Esophagus muscularis mucosa (tissue), 4 donors: ENCODE data around the gene ITPR2. TPM values are rescaled to one million over a fixed set of nuclear protein-coding genes. Genes with fewer than 3 reads are reported as not detected.

Experiments
- DNase-seq: peaks from one replicate; pipeline ENCODE4 v3.0.0-alpha.2; 2017; ENCODE audit errors: extremely low spot score
- H3K27ac ChIP-seq, 4 donors: fragments of 200-600 bp; sonication (generic); replicated peaks in 1 of 4; 1 replicate in 3 of 4; 2 replicates in 1 of 4; pipeline ENCODE4 v1.5.1; 2016 to 2019; ENCODE audit warnings: mild to moderate bottlenecking in 1 of 4
- H3K27me3 ChIP-seq, 4 donors: fragments of 200-600 bp; sonication (generic); one replicate each; pipeline versions ENCODE4 v1.5.1 to v1.6.0; 2016 to 2019
- H3K36me3 ChIP-seq, 4 donors: fragments of 200-600 bp; sonication (generic); one replicate each; pipeline ENCODE4 v1.5.1; 2016 to 2019
- H3K4me1 ChIP-seq, 4 donors: fragments of 200-600 bp; sonication (generic); one replicate each; pipeline ENCODE4 v1.5.1; 2016 to 2019
- H3K4me3 ChIP-seq, 4 donors: fragments of 200-600 bp; sonication (generic); 1 replicate in 2 of 4; 2 replicates in 2 of 4; pipeline ENCODE4 v1.5.1; 2016 to 2019; ENCODE audit warnings: mild to moderate bottlenecking in 4 of 4, moderate library complexity in 1 of 4
- H3K9me3 ChIP-seq, 4 donors: fragments of 200-600 bp; sonication (generic); 1 replicate in 3 of 4; 2 replicates in 1 of 4; pipeline ENCODE4 v1.5.1; 2016 to 2019
- CTCF ChIP-seq, 3 experiments: fragments of 200-600 bp in 2 of 3; fragments of 450-650 bp in 1 of 3; sonication (generic) in 2 of 3; IDR thresholded peaks; one replicate each; pipeline ENCODE4 v1.5.1; 2017 to 2019; ENCODE audit warnings: antibody characterized with exemption in 3 of 3, mild to moderate bottlenecking in 2 of 3, moderate library complexity in 1 of 3
- EP300 ChIP-seq: sonication (generic); formaldehyde crosslinking; IDR thresholded peaks from one replicate; pipeline ENCODE4 v1.6.1; 2017; ENCODE audit warnings: antibody characterized with exemption
- POLR2A ChIP-seq: fragments of 450-650 bp; IDR thresholded peaks from one replicate; pipeline ENCODE4 v1.6.1; 2017; ENCODE audit warnings: antibody characterized with exemption, moderate library complexity, mild to moderate bottlenecking, low read depth
- POLR2AphosphoS5 ChIP-seq, 2 donors: sonication (generic); formaldehyde crosslinking; IDR thresholded peaks; one replicate each; pipeline ENCODE4 v1.6.1; 2017; ENCODE audit warnings: antibody characterized with exemption in 2 of 2
- WGBS: methylation state at CpG from one replicate; pipeline ENCODE4 v1.1.5; 2018; 5-methylcytosine and 5-hydroxymethylcytosine counted together
- intact Hi-C: fragments of 100-400 bp; cut with DNase I; formaldehyde crosslinking; loops from one replicate; pipeline ENCODE4 v1.15.1; 2023
- total RNA-seq, 4 donors: library from RNA; depleted of rRNA; stranded (reverse); fragments of >200 nt; gene quantifications; one replicate each; pipeline versions ENCODE4 v1.1.0 to v1.2.1, GENCODE V29; 2016

Gene ITPR2
- total RNA-seq, 4 donors from 2014 or later, result 23.7 to 26.6 (median 25.4) TPM

DNA sequence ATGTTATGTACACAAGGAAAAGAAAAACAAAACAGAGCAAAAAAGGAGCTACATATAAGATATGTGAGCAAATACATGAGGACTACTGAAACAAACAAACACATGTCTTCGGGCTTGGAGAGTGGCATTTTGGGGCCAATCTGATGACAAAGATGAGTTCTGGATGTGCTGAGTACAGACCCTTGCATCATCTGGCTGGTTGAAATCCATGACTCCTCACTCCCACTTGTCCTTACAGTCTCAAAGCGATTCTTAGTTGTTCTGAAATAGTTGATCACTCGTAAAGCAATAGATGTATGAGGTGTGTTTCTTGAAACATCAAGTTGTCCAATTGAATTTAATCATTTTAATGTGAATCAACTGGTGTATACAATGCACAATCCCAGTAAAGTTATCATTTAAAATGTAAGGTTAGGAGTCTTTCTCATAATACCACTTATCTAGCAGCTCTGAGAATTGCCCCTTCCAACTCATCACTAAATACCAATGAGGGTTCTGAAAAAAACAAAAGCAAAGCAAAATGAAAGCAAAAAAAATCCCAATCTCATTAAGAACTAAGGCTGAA is 136.9 kb downstream of the ITPR2 start:
- TF ChIP-seq EP300 (no peak), CTCF (IDR thresholded peaks at IDR 0.05) (no peak), POLR2AphosphoS5 (IDR thresholded peaks at IDR 0.05) (no peak), POLR2A (no peak)
- 93% methylated on average over 3 of the region's 3 CpGs for WGBS

GRCh38 chr12:26694402-26694801 is 138.6 kb downstream of the ITPR2 start:
- TF ChIP-seq POLR2A (no peak), POLR2AphosphoS5 (IDR thresholded peaks at IDR 0.05) (no peak), CTCF (IDR thresholded peaks at IDR 0.05) (no peak), EP300 (no peak)
- DNase-seq, result no peak
- Histone ChIP-seq H3K27ac (no peak overlapping the region), H3K36me3 (peaks cover 0 to 23% (median 9%) of the 10 kb centered on the region in 4 donors), H3K4me3 (no peak overlapping the region), H3K27me3 (no peaks in the 10 kb centered on the region), H3K4me1 (peaks cover 0 to 9% (median 6%) of the 10 kb centered on the region in 4 donors), H3K9me3 (no peaks in the 10 kb centered on the region)
- 98% methylated on average over 2 of the region's 2 CpGs for WGBS
- intact Hi-C loops, result no loop called here

More for the DNA sequence above, 136.9 kb downstream of the ITPR2 start:
- intact Hi-C loops, result no loop called here
- Histone ChIP-seq H3K4me3 (no peak overlapping the region), H3K4me1 (peaks cover 0 to 7% (median 6%) of the 10 kb centered on the region in 4 donors), H3K9me3 (no peaks in the 10 kb centered on the region), H3K36me3 (peaks cover 0 to 23% (median 9%) of the 10 kb centered on the region in 4 donors), H3K27ac (no peak overlapping the region), H3K27me3 (no peaks in the 10 kb centered on the region)
- no peak for DNase-seq

GRCh38 chr12:26692407-26692806 is 140.6 kb downstream of the ITPR2 start:
- no peak for DNase-seq
- H3K9me3 ChIP-seq, result no peaks in the 10 kb centered on the region
- TF ChIP-seq POLR2AphosphoS5 (IDR thresholded peaks at IDR 0.05), result no peak
- no peak for TF ChIP-seq POLR2A
- TF ChIP-seq EP300, result no peak
- TF ChIP-seq CTCF (IDR thresholded peaks at IDR 0.05), result no peak
- intact Hi-C loops, result no loop called here
- no peak overlapping the region for H3K4me3 ChIP-seq
- H3K27me3 ChIP-seq, result no peaks in the 10 kb centered on the region
- 87% methylated on average over 4 of the region's 4 CpGs for WGBS
- H3K27ac ChIP-seq, result no peak overlapping the region
- peaks cover 0 to 9% (median 6%) of the 10 kb centered on the region in 4 donors for H3K4me1 ChIP-seq
- H3K36me3 ChIP-seq, result peaks cover 0 to 18% (median 9%) of the 10 kb centered on the region in 4 donors

GRCh38 chr12:26691234-26691970 is 141.6 kb downstream of the ITPR2 start:
- DNase-seq, result no peak

DNA sequence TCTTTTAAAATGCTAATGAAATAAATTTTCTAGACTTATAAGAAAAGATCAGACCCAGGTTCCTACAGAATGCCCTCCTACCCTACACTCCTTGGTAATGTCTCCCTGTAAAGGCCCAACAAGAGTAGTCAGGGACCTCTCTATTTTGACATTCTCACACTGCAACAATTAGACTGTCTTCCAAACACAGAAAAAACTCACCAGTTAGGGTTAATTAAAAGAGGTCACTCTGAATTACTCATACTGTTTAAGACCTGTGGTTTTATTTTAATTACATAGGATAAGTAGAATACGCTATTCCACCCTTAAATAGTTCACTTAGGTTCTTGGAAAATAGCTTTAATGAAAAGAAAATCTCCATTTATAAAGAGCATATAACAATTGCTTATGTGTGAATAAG is 142.4 kb downstream of the ITPR2 start:
- H3K27ac ChIP-seq, result no peak overlapping the region
- no peaks in the 10 kb centered on the region for H3K27me3 ChIP-seq
- TF ChIP-seq CTCF (IDR thresholded peaks at IDR 0.05) (no peak), POLR2A (no peak), EP300 (no peak), POLR2AphosphoS5 (IDR thresholded peaks at IDR 0.05) (no peak)
- H3K36me3 ChIP-seq, result peaks cover 0 to 8% (median 4%) of the 10 kb centered on the region in 4 donors
- no peak overlapping the region for H3K4me3 ChIP-seq
- no peak for DNase-seq
- intact Hi-C loops, result no loop called here
- peaks cover 0 to 9% (median 6%) of the 10 kb centered on the region in 4 donors for H3K4me1 ChIP-seq
- 90% methylated on average over 1 of the region's 1 CpG for WGBS
- no peaks in the 10 kb centered on the region for H3K9me3 ChIP-seq

More at GRCh38 chr12:26691234-26691970, 141.6 kb downstream of the ITPR2 start:
- Histone ChIP-seq H3K4me1 (peaks cover 0 to 9% (median 6%) of the 10 kb centered on the region in 4 donors), H3K36me3 (peaks cover 0 to 13% (median 6%) of the 10 kb centered on the region in 4 donors), H3K4me3 (no peak overlapping the region), H3K27me3 (no peaks in the 10 kb centered on the region), H3K9me3 (no peaks in the 10 kb centered on the region), H3K27ac (no peak overlapping the region)
- intact Hi-C loops, result no loop called here
- WGBS, result 65% methylated on average over 15 of the region's 15 CpGs
- peak in 1 of 2 donors; percentile 56 for TF ChIP-seq POLR2AphosphoS5 (IDR thresholded peaks at IDR 0.05)
- no peak for TF ChIP-seq EP300
